Measurements from ENCODE around the gene SLC26A4.

SLC26A4 gene

DNA sequence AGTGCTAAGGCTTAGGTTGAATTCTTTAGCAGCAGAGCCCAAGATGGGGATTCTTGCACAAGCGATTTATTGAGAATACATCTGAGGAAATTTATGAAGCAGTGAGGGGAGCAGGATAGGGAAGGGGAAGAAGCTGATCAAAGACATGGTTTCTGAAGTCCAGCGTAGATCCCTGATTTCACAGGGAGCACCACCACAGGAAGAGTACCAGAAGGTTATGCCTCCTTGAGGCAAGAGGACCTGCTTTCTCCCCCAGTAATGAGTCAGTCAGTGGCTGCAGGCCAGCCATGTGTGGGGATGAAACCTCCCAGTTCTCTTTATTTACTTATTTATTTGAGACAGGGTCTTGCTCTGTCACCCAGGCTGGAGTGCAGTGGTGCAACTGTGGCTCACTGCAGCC lies 48.3 kb downstream of the SLC26A4 start:
- no peak overlapping the region for H3K27ac ChIP-seq (ENCODE audit: low read depth in 2 of 2, low read length in 2 of 2)
- H3K9me3 ChIP-seq (ENCODE audit: control insufficient read depth in 2 of 2, low read length in 2 of 2): no peaks in the 10 kb centered on the region
- no peaks in the 10 kb centered on the region for H3K27me3 ChIP-seq (ENCODE audit: control insufficient read depth in 2 of 2, insufficient read depth in 2 of 2, low read length in 2 of 2)
- H3K4me1 ChIP-seq (ENCODE audit: control insufficient read depth in 2 of 2, insufficient read depth in 2 of 2, low read length in 2 of 2): no peaks in the 10 kb centered on the region
- no peak overlapping the region for H3K4me3 ChIP-seq (ENCODE audit: low read length in 2 of 2)
- no peak overlapping the region for H3K9ac ChIP-seq (ENCODE audit: low read depth in 1 of 2, low read length in 2 of 2)
- no peaks in the 10 kb centered on the region for H3K36me3 ChIP-seq (ENCODE audit: control insufficient read depth in 2 of 2, insufficient read depth in 2 of 2, low read length in 2 of 2)

- no peaks in the 10 kb centered on the region for H3K36me3 ChIP-seq (ENCODE audit: control insufficient read depth in 2 of 2, insufficient read depth in 2 of 2, low read length in 2 of 2)
- no peaks in the 10 kb centered on the region for H3K4me1 ChIP-seq (ENCODE audit: control insufficient read depth in 2 of 2, insufficient read depth in 2 of 2, low read length in 2 of 2)
- no peak overlapping the region for H3K27ac ChIP-seq (ENCODE audit: low read depth in 2 of 2, low read length in 2 of 2)
- H3K9ac ChIP-seq (ENCODE audit: low read depth in 1 of 2, low read length in 2 of 2): no peak overlapping the region
- H3K9me3 ChIP-seq (ENCODE audit: control insufficient read depth in 2 of 2, low read length in 2 of 2): no peaks in the 10 kb centered on the region
- no peaks in the 10 kb centered on the region for H3K27me3 ChIP-seq (ENCODE audit: control insufficient read depth in 2 of 2, insufficient read depth in 2 of 2, low read length in 2 of 2)
- H3K4me3 ChIP-seq (ENCODE audit: low read length in 2 of 2): no peak overlapping the region
Measured at GRCh38 chr7:107711301-107711700, 50.7 kb downstream of the SLC26A4 start.

DNA sequence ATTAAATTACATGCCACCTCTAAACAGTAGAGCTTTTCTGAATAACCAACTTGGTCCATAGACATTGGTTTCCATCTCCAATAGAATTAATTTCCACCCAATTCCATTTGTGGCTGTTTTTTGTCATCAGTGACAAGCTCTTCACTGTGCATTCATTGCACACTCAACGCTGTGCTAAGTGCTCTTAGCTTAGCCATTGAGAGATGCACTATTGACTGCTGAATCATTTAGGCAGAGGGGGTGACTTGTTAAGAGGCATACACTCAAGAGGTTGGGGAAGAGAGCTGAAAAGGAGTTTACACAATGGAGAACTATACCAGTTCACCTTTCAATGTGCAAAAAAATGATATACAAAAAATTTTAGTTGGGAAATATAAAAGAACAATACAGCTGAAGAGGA lies 51.4 kb downstream of the SLC26A4 start:
- Histone ChIP-seq H3K4me1 (ENCODE audit: control insufficient read depth in 2 of 2, insufficient read depth in 2 of 2, low read length in 2 of 2) (no peaks in the 10 kb centered on the region), H3K27me3 (ENCODE audit: control insufficient read depth in 2 of 2, insufficient read depth in 2 of 2, low read length in 2 of 2) (no peaks in the 10 kb centered on the region), H3K27ac (ENCODE audit: low read depth in 2 of 2, low read length in 2 of 2) (no peak overlapping the region), H3K36me3 (ENCODE audit: control insufficient read depth in 2 of 2, insufficient read depth in 2 of 2, low read length in 2 of 2) (no peaks in the 10 kb centered on the region), H3K9me3 (ENCODE audit: control insufficient read depth in 2 of 2, low read length in 2 of 2) (no peaks in the 10 kb centered on the region), H3K4me3 (ENCODE audit: low read length in 2 of 2) (no peak overlapping the region), H3K9ac (ENCODE audit: low read depth in 1 of 2, low read length in 2 of 2) (no peak overlapping the region)

- Histone ChIP-seq H3K27ac (ENCODE audit: low read depth in 2 of 2, low read length in 2 of 2) (no peak overlapping the region), H3K9me3 (ENCODE audit: control insufficient read depth in 2 of 2, low read length in 2 of 2) (no peaks in the 10 kb centered on the region), H3K36me3 (ENCODE audit: control insufficient read depth in 2 of 2, insufficient read depth in 2 of 2, low read length in 2 of 2) (no peaks in the 10 kb centered on the region), H3K27me3 (ENCODE audit: control insufficient read depth in 2 of 2, insufficient read depth in 2 of 2, low read length in 2 of 2) (no peaks in the 10 kb centered on the region), H3K4me3 (ENCODE audit: low read length in 2 of 2) (no peak overlapping the region), H3K9ac (ENCODE audit: low read depth in 1 of 2, low read length in 2 of 2) (no peak overlapping the region), H3K4me1 (ENCODE audit: control insufficient read depth in 2 of 2, insufficient read depth in 2 of 2, low read length in 2 of 2) (no peaks in the 10 kb centered on the region)
Measured at GRCh38 chr7:107712896-107713295, 52.3 kb downstream of the SLC26A4 start.

GRCh38 chr7:107715531-107715930 lies 54.9 kb downstream of the SLC26A4 start:
- no peaks in the 10 kb centered on the region for H3K4me1 ChIP-seq (ENCODE audit: control insufficient read depth in 2 of 2, insufficient read depth in 2 of 2, low read length in 2 of 2)
- H3K27me3 ChIP-seq (ENCODE audit: control insufficient read depth in 2 of 2, insufficient read depth in 2 of 2, low read length in 2 of 2): no peaks in the 10 kb centered on the region
- no peaks in the 10 kb centered on the region for H3K36me3 ChIP-seq (ENCODE audit: control insufficient read depth in 2 of 2, insufficient read depth in 2 of 2, low read length in 2 of 2)
- H3K9me3 ChIP-seq (ENCODE audit: control insufficient read depth in 2 of 2, low read length in 2 of 2): no peaks in the 10 kb centered on the region
- H3K9ac ChIP-seq (ENCODE audit: low read depth in 1 of 2, low read length in 2 of 2): no peak overlapping the region
- H3K27ac ChIP-seq (ENCODE audit: low read depth in 2 of 2, low read length in 2 of 2): no peak overlapping the region
- no peak overlapping the region for H3K4me3 ChIP-seq (ENCODE audit: low read length in 2 of 2)

DNA sequence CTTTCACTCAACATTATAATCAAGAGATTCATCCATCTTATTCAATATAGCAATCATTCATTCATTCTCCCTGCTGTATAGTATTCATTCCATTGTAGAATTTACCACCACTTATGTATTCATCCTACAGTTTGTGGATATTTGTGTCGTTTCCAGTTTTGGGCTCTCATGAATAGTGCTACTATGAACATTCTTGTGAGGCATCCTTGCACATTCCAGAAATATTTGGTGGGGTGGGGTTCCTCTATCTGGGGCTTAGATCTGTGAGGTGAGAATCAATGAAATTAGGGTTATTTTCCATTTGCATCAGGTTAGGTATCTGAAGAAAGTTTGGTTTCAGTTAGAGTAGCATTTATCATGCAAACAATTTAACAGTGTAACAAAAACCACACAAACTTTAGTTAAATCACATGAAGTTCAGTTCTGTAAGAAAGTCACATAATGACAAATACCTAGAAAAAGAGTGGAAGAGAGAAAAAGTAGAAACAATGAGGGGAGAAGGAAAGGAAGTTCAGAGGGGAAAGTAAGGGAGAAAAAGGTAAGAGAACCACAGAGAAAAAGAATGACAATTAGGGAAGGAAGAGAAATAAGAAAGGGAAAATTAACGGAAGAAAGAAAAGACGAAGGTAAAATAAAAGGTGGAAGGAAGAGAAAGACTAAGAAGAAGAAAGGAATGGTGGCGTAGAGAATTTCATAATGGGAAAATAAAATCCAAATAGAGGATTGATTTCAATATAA lies 58.0 kb downstream of the SLC26A4 start:
- Histone ChIP-seq H3K9me3 (ENCODE audit: control insufficient read depth in 2 of 2, low read length in 2 of 2) (no peaks in the 10 kb centered on the region), H3K27ac (ENCODE audit: low read depth in 2 of 2, low read length in 2 of 2) (no peak overlapping the region), H3K4me1 (ENCODE audit: control insufficient read depth in 2 of 2, insufficient read depth in 2 of 2, low read length in 2 of 2) (no peaks in the 10 kb centered on the region), H3K9ac (ENCODE audit: low read depth in 1 of 2, low read length in 2 of 2) (no peak overlapping the region), H3K36me3 (ENCODE audit: control insufficient read depth in 2 of 2, insufficient read depth in 2 of 2, low read length in 2 of 2) (no peaks in the 10 kb centered on the region), H3K4me3 (ENCODE audit: low read length in 2 of 2) (no peak overlapping the region), H3K27me3 (ENCODE audit: control insufficient read depth in 2 of 2, insufficient read depth in 2 of 2, low read length in 2 of 2) (no peaks in the 10 kb centered on the region)

DNA sequence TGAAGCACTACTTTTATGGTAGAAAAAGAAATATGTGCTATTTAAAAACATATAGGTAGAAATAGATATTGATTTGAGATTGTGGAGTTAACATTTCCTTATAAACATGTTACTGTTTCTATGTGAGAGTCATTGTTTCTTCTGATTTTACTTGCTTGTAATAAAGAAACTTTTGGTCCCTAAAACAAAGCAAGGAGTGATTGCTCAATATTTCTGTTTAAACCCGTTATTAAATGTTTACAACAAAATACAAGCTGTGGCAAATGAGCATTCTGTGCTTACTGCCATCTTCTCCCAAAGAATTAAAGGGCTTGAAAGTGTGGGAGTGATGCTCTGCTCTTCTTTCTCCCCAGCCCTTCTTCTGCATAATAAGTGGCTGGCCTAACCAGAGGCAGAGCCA lies 60.7 kb downstream of the SLC26A4 start:
- Histone ChIP-seq H3K4me3 (ENCODE audit: low read length in 2 of 2) (no peak overlapping the region), H3K27me3 (ENCODE audit: control insufficient read depth in 2 of 2, insufficient read depth in 2 of 2, low read length in 2 of 2) (no peaks in the 10 kb centered on the region), H3K27ac (ENCODE audit: low read depth in 2 of 2, low read length in 2 of 2) (no peak overlapping the region), H3K9ac (ENCODE audit: low read depth in 1 of 2, low read length in 2 of 2) (no peak overlapping the region), H3K4me1 (ENCODE audit: control insufficient read depth in 2 of 2, insufficient read depth in 2 of 2, low read length in 2 of 2) (no peaks in the 10 kb centered on the region), H3K36me3 (ENCODE audit: control insufficient read depth in 2 of 2, insufficient read depth in 2 of 2, low read length in 2 of 2) (no peaks in the 10 kb centered on the region), H3K9me3 (ENCODE audit: control insufficient read depth in 2 of 2, low read length in 2 of 2) (no peaks in the 10 kb centered on the region)

- Histone ChIP-seq H3K27ac (ENCODE audit: low read depth in 2 of 2, low read length in 2 of 2) (no peak overlapping the region), H3K27me3 (ENCODE audit: control insufficient read depth in 2 of 2, insufficient read depth in 2 of 2, low read length in 2 of 2) (peaks cover 0 to 3% of the 10 kb centered on the region in 2 donors), H3K36me3 (ENCODE audit: control insufficient read depth in 2 of 2, insufficient read depth in 2 of 2, low read length in 2 of 2) (no peaks in the 10 kb centered on the region), H3K9me3 (ENCODE audit: control insufficient read depth in 2 of 2, low read length in 2 of 2) (no peaks in the 10 kb centered on the region), H3K9ac (ENCODE audit: low read depth in 1 of 2, low read length in 2 of 2) (no peak overlapping the region), H3K4me3 (ENCODE audit: low read length in 2 of 2) (no peak overlapping the region), H3K4me1 (ENCODE audit: control insufficient read depth in 2 of 2, insufficient read depth in 2 of 2, low read length in 2 of 2) (no peaks in the 10 kb centered on the region)
Measured at GRCh38 chr7:107723255-107723654, 62.6 kb downstream of the SLC26A4 start.

- H3K27me3 ChIP-seq (ENCODE audit: control insufficient read depth in 2 of 2, insufficient read depth in 2 of 2, low read length in 2 of 2): peaks cover 0 to 6% of the 10 kb centered on the region in 2 donors
- no peak overlapping the region for H3K9ac ChIP-seq (ENCODE audit: low read depth in 1 of 2, low read length in 2 of 2)
- no peaks in the 10 kb centered on the region for H3K9me3 ChIP-seq (ENCODE audit: control insufficient read depth in 2 of 2, low read length in 2 of 2)
- H3K36me3 ChIP-seq (ENCODE audit: control insufficient read depth in 2 of 2, insufficient read depth in 2 of 2, low read length in 2 of 2): no peaks in the 10 kb centered on the region
- H3K27ac ChIP-seq (ENCODE audit: low read depth in 2 of 2, low read length in 2 of 2): no peak overlapping the region
- H3K4me1 ChIP-seq (ENCODE audit: control insufficient read depth in 2 of 2, insufficient read depth in 2 of 2, low read length in 2 of 2): no peaks in the 10 kb centered on the region
- no peak overlapping the region for H3K4me3 ChIP-seq (ENCODE audit: low read length in 2 of 2)
Measured at GRCh38 chr7:107725138-107725740, 64.6 kb downstream of the SLC26A4 start.

DNA sequence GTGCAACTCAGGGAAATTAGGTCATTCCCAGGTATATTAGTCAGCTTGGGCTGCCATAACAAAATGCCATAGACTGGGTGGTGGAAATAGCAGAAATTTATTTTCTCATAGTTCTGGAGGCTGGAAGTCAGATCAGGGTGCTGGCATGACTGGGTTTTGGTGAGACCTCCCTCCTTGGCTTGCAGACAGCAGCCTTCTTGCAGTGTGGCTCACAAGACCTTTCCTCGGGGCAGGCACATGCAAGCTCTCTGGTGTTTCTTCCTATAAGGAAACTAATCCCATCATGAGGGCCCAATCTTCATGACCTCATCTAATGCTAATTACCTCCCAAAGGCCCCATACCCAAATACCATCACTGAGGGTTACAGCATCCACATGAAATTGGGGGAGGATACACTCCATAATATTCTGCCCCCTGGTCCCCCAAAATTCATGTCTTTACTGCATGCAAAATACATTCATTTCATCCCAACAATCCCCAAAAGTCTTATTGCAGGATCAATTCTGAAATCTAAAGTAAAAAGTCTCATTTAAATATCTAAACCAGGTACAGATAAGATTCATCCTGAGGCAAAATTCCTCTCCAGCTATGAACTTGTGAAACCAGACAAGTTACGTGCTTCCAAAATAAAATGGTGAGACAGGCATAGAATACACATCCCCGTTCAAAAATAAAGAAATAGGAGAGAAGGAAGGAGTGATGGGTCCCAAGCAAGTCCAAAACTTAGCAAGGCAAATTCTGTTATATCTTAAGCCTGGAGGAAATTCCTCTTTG lies 65.9 kb downstream of the SLC26A4 start:
- no peak overlapping the region for H3K9ac ChIP-seq (ENCODE audit: low read depth in 1 of 2, low read length in 2 of 2)
- H3K4me3 ChIP-seq (ENCODE audit: low read length in 2 of 2): no peak overlapping the region
- H3K27ac ChIP-seq (ENCODE audit: low read depth in 2 of 2, low read length in 2 of 2): no peak overlapping the region
- no peaks in the 10 kb centered on the region for H3K4me1 ChIP-seq (ENCODE audit: control insufficient read depth in 2 of 2, insufficient read depth in 2 of 2, low read length in 2 of 2)
- H3K36me3 ChIP-seq (ENCODE audit: control insufficient read depth in 2 of 2, insufficient read depth in 2 of 2, low read length in 2 of 2): no peaks in the 10 kb centered on the region
- H3K9me3 ChIP-seq (ENCODE audit: control insufficient read depth in 2 of 2, low read length in 2 of 2): no peaks in the 10 kb centered on the region
- H3K27me3 ChIP-seq (ENCODE audit: control insufficient read depth in 2 of 2, insufficient read depth in 2 of 2, low read length in 2 of 2): peaks cover 0 to 6% of the 10 kb centered on the region in 2 donors
